Stimulated activated CD4-positive, alpha-beta T cell treated with anti-CD3 and anti-CD28 coated beads, Interleukin-2, amount 100 ng/mL, for 4 hours (primary cell): ENCODE results near the gene DYNC1LI1.

Experiments used
- DNase-seq: peaks from one replicate; pipeline ENCODE4 v3.0.0-alpha.2; 2020; ENCODE audit warnings: low read depth

DYNC1LI1 gene

DNA sequence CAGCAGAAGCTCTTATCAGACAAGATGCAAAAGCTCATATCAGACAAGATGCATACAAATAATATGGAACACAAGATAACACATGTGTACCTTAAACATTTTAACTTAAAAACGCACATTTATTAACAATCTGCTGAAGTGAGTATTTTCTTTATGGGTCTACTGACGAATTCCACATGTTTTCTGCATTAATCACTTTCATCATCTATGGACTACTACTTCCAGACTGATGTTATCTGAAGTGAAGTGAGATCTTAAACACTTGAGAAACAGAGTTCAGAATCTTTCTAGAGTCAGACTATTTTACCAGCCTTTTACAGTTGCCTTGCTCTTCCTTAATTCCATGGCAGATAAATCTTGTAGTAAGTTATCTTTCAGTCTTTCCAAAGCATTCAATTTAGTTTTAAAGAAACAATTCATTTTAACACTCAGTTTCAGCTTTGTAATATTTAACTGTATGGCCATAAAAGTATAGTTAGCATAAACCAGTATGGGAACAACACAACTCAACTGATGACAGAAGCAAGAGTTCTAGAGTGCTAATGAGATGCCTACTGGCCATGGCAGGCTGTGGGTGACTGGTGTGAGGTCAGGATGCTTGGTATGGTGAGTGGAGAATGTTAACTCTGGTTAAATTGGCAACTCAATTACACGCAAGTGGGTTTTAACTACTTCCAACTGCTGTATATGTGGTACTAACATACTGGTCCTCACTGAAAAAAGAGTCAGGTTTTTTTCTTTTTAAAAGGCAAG is 77.8 kb downstream of the DYNC1LI1 start:
- no peak for DNase-seq

DNA sequence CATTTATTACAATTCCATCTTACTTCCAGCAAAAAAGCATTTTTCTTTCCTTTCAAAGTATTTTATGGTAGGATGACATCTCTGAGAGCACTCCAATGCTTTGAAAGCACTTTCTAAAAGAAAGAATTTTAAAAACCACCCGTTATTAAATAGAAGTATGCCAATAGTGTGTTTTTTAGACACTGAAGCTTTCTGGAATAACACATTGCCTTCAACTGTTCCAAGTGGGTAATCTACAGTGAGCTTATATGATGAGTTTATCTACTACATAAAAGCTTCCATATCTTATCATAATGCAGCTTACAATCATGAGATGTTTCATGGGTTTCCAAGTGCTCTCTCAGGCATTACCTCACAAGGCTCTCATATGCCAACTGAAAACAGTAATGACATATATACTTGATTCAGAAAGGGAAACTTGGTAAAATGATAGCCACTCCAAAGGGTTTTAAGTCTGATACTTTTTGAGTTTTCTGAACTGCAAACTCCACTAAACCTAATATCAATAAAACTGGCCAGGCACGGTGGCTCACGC is 82.1 kb downstream of the DYNC1LI1 start:
- DNase-seq: no peak

DNA sequence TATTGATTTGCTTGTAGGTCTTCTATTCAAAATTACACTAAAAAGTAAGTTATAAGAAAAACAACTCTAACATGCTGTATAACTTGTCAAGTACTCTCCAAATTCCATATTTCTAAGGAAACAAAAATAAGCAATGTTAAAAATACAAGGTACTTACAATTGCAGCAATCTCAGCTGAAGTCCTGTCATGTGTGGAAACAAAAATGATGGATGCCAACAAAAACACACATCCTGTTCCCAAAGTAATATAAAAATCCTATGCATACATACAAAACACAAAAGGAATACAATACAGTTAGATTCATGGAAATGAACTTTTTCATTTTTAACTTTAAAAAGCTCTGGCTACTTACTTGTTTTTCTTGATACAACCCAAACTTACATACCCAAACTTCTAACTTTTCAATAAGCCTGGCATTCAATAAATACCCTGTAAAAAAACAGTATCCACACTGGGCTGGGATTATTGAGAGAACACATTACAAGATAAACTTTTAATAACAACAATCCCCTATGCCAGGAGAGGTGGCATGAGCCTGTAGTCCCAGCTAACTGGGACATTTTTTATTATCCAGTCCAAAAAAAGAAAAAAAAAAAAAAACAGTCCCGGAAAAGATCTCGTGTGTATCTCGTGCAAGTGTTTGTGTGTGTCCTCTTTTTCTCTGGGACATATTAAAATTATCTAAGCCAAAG is 82.7 kb downstream of the DYNC1LI1 start:
- DNase-seq: no peak

DNA sequence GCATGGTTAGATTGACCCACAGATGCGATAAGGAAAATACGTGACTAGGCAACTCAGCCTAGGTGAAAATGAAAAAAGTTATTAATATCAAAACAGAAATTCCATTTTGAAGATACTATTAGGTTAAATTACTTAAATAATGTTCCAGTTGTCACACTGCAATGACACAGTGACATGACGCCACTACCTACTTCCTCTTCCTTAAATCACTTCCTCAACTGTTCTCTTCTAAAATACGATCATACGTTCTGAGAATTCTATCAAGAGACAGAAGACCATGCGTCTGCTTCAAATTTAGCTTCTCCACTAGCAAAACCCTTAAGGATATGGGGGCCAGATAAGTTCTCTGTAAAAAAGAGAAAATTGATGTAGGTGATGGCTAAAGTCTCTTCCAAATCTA is 86.2 kb downstream of the DYNC1LI1 start:
- no peak for DNase-seq

DNA sequence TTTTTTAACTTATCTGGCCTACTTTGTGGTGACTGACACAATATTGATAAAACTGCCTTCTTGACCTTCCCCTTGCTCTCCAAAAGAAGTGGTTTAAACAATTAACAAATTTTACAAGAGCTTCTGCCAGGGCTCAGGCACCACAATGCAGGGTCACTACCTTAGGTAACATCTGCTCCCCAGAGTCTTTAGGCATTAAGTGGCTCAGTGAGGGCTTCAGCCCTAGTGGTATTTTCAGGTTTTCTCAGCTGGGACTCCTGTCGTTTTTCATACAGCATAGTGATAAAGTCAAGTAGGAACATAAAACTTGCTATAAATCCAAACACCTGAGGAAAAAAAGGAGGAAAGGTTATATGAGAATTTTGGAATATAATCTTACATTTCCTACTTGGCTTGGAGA is 86.9 kb downstream of the DYNC1LI1 start:
- no peak for DNase-seq

DNA sequence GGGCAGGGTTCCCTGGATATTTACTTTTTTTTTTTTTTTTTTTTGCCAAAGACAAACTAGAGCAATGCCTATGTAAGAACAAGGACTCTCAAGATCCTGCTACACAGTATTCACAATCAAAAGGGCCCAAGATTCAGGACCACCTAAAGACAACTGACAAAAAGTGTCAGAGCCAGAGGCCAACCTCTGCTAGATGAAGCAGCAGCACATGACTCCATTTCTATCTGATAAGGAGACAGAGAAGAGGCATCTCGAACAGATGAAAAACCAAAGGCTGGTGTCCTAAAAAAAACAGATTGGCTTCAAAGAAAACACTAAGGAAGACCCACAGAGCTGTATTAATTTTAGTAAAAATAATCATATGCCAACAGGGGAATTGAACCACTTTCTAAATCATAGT is 88.0 kb downstream of the DYNC1LI1 start:
- no peak for DNase-seq

DNA sequence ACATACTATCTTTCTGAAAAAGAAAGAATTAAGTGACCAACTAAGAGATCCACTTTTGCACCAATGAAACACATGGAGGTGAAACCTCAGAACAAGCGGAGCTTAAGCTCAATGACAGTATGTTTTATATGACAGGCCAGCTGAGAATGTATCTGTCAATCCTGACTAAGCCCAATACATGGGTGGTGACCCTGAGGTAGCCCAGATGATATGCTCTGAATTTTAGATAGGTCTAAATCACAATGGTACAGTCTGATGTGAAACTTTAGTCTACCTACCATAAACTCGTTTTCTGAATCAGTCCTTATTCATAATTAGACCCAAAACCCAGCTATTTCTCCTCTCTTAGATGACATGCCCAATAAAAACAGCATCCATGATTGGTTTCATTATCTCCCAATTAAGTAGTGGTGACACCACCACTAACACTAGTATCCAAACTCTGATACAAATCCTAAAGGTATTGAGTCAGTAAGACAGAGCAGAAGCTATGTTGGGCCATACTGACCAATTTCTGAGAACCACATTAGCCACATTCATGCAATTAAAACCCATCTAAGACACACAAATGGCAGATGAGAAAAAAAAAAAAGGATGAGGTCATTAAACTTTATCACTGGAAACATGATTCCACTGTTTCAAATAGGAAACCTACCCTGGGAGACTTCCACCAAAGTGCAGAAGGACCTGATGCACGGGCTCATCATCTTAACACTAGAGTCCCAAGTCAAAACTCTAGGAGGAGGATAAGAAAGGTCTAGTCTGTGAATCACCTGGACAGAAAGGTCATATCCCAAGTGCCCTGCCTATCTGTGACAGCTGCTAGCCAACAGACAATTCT is 88.6 kb downstream of the DYNC1LI1 start:
- no peak for DNase-seq

DNA sequence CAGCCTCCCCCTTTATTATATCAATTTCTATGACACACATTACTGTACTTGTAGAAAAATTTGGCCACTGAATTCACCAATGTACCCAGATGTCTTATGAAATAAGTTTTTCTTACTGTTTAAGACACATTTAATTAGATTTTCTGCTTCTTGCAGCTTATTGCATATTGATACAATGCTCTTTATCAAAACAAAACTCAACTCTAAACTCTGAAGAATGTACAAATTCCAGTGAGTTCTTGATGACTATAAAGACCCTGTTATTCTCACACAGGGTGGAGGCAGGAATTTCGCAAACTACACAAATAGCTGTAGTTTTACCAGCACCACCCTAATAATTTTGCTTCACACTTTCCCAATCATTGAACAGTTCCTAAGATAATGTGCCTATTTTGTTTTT is 90.1 kb downstream of the DYNC1LI1 start:
- no peak for DNase-seq
